GM23338 (cell line): ENCODE measurements around the gene MORC4. TPM values are rescaled to one million over a fixed set of nuclear protein-coding genes. Genes with fewer than 3 reads are reported as not detected.

ENCODE experiments used
- ATAC-seq: fragments of 200-7000 bp; cut with Tn5 transposase; 3 replicates; pipeline ENCODE4 v1.9.1; 2020
- DNase-seq: peaks from one replicate; pipeline ENCODE4 v3.0.0-alpha.2; 2015; ENCODE audit warnings: low spot score
- H2AFZ ChIP-seq: fragments of 200-600 bp; sonication (generic); 2 replicates; pipeline ENCODE4 v1.8.0; 2016; ENCODE audit warnings: antibody characterized with exemption, mild to moderate bottlenecking, moderate library complexity
- H3F3A ChIP-seq: fragments of 200-600 bp; sonication (generic); replicated peaks from 2 replicates; pipeline ENCODE4 v1.8.0; 2017; ENCODE audit warnings: antibody characterized with exemption, mixed run types, low read depth
- H3K27ac ChIP-seq: fragments of 200-600 bp; sonication (generic); 2 replicates; pipeline ENCODE4 v1.6.1; 2016; ENCODE audit warnings: low read depth
- H3K27me3 ChIP-seq: fragments of 200-600 bp; sonication (generic); 2 replicates; pipeline ENCODE4 v1.8.0; 2016; ENCODE audit warnings: mild to moderate bottlenecking, mixed run types, moderate library complexity; ENCODE audit not compliant: insufficient read depth
- H3K36me3 ChIP-seq: fragments of 200-600 bp; sonication (generic); 2 replicates; pipeline ENCODE4 v1.8.0; 2016; ENCODE audit warnings: mild to moderate bottlenecking; ENCODE audit not compliant: insufficient read depth
- H3K4me1 ChIP-seq: fragments of 200-600 bp; sonication (generic); 2 replicates; pipeline ENCODE4 v1.8.0; 2016; ENCODE audit warnings: mild to moderate bottlenecking, moderate library complexity; ENCODE audit not compliant: insufficient read depth
- H3K4me2 ChIP-seq: fragments of 200-600 bp; sonication (generic); 2 replicates; pipeline ENCODE4 v1.7.1; 2017; ENCODE audit warnings: mixed run types
- H3K4me3 ChIP-seq: fragments of 200-600 bp; sonication (generic); 2 replicates; pipeline ENCODE4 v1.6.1; 2016; ENCODE audit warnings: mixed run types
- H3K79me2 ChIP-seq: fragments of 200-600 bp; sonication (generic); replicated peaks from 2 replicates; pipeline ENCODE4 v1.8.0; 2017; ENCODE audit warnings: mild to moderate bottlenecking; ENCODE audit not compliant: insufficient read depth
- H3K9me2 ChIP-seq: fragments of 200-600 bp; sonication (generic); 2 replicates; pipeline ENCODE4 v1.8.0; 2017; ENCODE audit not compliant: insufficient read depth
- H4K20me1 ChIP-seq: fragments of 200-600 bp; sonication (generic); replicated peaks from 2 replicates; pipeline ENCODE4 v1.8.0; 2017; ENCODE audit warnings: mild to moderate bottlenecking; ENCODE audit not compliant: insufficient read depth
- H3K27ac Mint-ChIP-seq: 2 replicates; pipeline ENCODE4 v1.8.0; 2020; ENCODE audit warnings: inconsistent platforms, mild to moderate bottlenecking, moderate library complexity, mixed read lengths
- H3K27me3 Mint-ChIP-seq: 3 replicates; pipeline ENCODE4 v1.8.0; 2022; ENCODE audit warnings: low read depth, mild to moderate bottlenecking, moderate library complexity, mixed read lengths, inconsistent platforms; ENCODE audit not compliant: insufficient read depth, poor library complexity
- H3K36me3 Mint-ChIP-seq: 3 replicates; pipeline ENCODE4 v1.8.0; 2021; ENCODE audit warnings: low read depth, mild to moderate bottlenecking, inconsistent platforms, moderate library complexity, mixed read lengths
- H3K4me1 Mint-ChIP-seq: 3 replicates; pipeline ENCODE4 v1.8.0; 2020; ENCODE audit warnings: mild to moderate bottlenecking, inconsistent platforms, mixed read lengths
- H3K4me3 Mint-ChIP-seq: 3 replicates; pipeline ENCODE4 v1.8.0; 2021; ENCODE audit warnings: moderate library complexity, mild to moderate bottlenecking, inconsistent platforms, mixed read lengths
- H3K9me3 Mint-ChIP-seq: 3 replicates; pipeline ENCODE4 v1.8.0; 2020; ENCODE audit warnings: moderate library complexity, mild to moderate bottlenecking, inconsistent platforms, mixed read lengths
- CREB1 ChIP-seq: fragments of 250-450 bp; sonication (Bioruptor Pico); IDR thresholded peaks from 2 replicates; pipeline ENCODE4 v1.5.0; 2020; ENCODE audit warnings: low read depth, mild to moderate bottlenecking, moderate library complexity
- ETS1 ChIP-seq: IDR thresholded peaks from 2 replicates; pipeline ENCODE4 v1.6.1; 2016; ENCODE audit warnings: antibody characterized with exemption
- EZH2 ChIP-seq: fragments of 200-600 bp; sonication (generic); IDR thresholded peaks from one replicate; pipeline ENCODE4 v1.8.0; 2017; ENCODE audit warnings: antibody characterized with exemption, mild to moderate bottlenecking, low read depth; ENCODE audit not compliant: unreplicated experiment
- EZH2phosphoT487 ChIP-seq: fragments of 200-600 bp; sonication (generic); IDR thresholded peaks from one replicate; pipeline ENCODE4 v1.8.1; 2018; ENCODE audit warnings: antibody characterized with exemption; ENCODE audit not compliant: unreplicated experiment
- NANOG ChIP-seq: IDR thresholded peaks from 2 replicates; pipeline ENCODE4 v1.6.1; 2016; ENCODE audit warnings: antibody characterized with exemption, borderline replicate concordance
- POLR2AphosphoS5 ChIP-seq: IDR thresholded peaks from 2 replicates; pipeline ENCODE4 v1.6.1; 2016; ENCODE audit warnings: antibody characterized with exemption, low read depth
- REST ChIP-seq: IDR thresholded peaks from one replicate; pipeline ENCODE4 v1.6.1; 2018; ENCODE audit warnings: antibody characterized with exemption; ENCODE audit not compliant: unreplicated experiment
- STAT1 ChIP-seq: IDR thresholded peaks from one replicate; pipeline ENCODE4 v1.6.1; 2016; ENCODE audit warnings: antibody characterized with exemption; ENCODE audit not compliant: unreplicated experiment
- ZNF114 ChIP-seq: fragments of 250-450 bp; sonication (Bioruptor Pico); IDR thresholded peaks from 2 replicates; pipeline ENCODE4 v1.5.0; 2020; ENCODE audit warnings: mild to moderate bottlenecking, moderate library complexity
- ZNF331 ChIP-seq: fragments of 250-450 bp; sonication (Bioruptor Pico); IDR thresholded peaks from 2 replicates; pipeline ENCODE4 v1.5.0; 2020; ENCODE audit warnings: low read depth, mild to moderate bottlenecking, moderate library complexity
- ZNF462 ChIP-seq: fragments of 250-450 bp; sonication (Bioruptor Pico); IDR thresholded peaks from 2 replicates; pipeline ENCODE4 v1.5.0; 2020; ENCODE audit warnings: mild to moderate bottlenecking, moderate library complexity
- polyA plus RNA-seq: library from polyadenylated mRNA; unstranded; fragments of >200 nt; fragmentation: Nextera tagmentation; extraction: Ambion mirVana; gene quantifications from 2 replicates; pipeline ENCODE4 v1.2.1, GENCODE V29; 2016
- total RNA-seq: library from RNA; depleted of rRNA; stranded (reverse); fragments of >200 nt; shearing (Covaris generic); gene quantifications from 2 replicates; pipeline ENCODE4 v1.2.3, GENCODE V29; 2014

Gene MORC4
- total and polyA plus RNA-seq, 2 experiments from 2014 or later = 1.6 to 1.7 TPM

GRCh38 chrX:106903856-106904528 is 96.0 kb downstream of the MORC4 start:
- no peaks in the 10 kb centered on the region for H3K4me1 ChIP-seq
- ATAC-seq (no peak), DNase-seq (no peak)
- H3K4me2 ChIP-seq = no peak overlapping the region
- no peak overlapping the region for H3K27ac ChIP-seq
- no peaks in the 10 kb centered on the region for H3F3A ChIP-seq
- no peak overlapping the region for H3K4me3 ChIP-seq
- H3K9me2 ChIP-seq = no peaks in the 10 kb centered on the region
- no peaks in the 10 kb centered on the region for H3K36me3 ChIP-seq
- TF ChIP-seq EZH2 (no peak), ZNF462 (CRISPR knock-in tag) (no peak), POLR2AphosphoS5 (no peak), ZNF114 (CRISPR knock-in tag) (no peak), REST (no peak), ZNF331 (CRISPR knock-in tag) (no peak), STAT1 (no peak), EZH2phosphoT487 (no peak), NANOG (no peak), ETS1 (no peak), CREB1 (no peak)
- no peaks in the 10 kb centered on the region for H4K20me1 ChIP-seq
- no peaks in the 10 kb centered on the region for H3K27me3 ChIP-seq
- no peaks in the 10 kb centered on the region for H3K9me3 Mint-ChIP-seq
- peaks cover 1% of the 10 kb centered on the region for H3K27me3 Mint-ChIP-seq
- peaks cover 3% of the 10 kb centered on the region; the same call in 2 of the 3 replicates for H3K4me1 Mint-ChIP-seq
- H3K27ac Mint-ChIP-seq = no peak overlapping the region
- no peaks in the 10 kb centered on the region for H3K79me2 ChIP-seq
- no peak overlapping the region for H2AFZ ChIP-seq
- no peaks in the 10 kb centered on the region for H3K36me3 Mint-ChIP-seq
- H3K4me3 Mint-ChIP-seq = no peak overlapping the region
